DMS53 (cell line): ENCODE data around the gene ZRANB1.
A peak's percentile ranks its signal among the peaks of the same experiment; 100 is the strongest.

ENCODE experiments used
- DNase-seq: peaks from one replicate; lab custom pipeline; 2025; lab: John Stamatoyannopoulos, UW

ZRANB1 gene

GRCh38 chr10:124921261-124921660 lies 20.7 kb upstream of the ZRANB1 start:
- no peak for DNase-seq

GRCh38 chr10:124923684-124924083 lies 18.2 kb upstream of the ZRANB1 start:
- no peak for DNase-seq

- no peak for DNase-seq
These were observed 15.4 kb upstream of the ZRANB1 start for GRCh38 chr10:124926548-124926947.

GRCh38 chr10:124928087-124928486 lies 13.8 kb upstream of the ZRANB1 start:
- DNase-seq, result no peak

GRCh38 chr10:124928545-124928944 lies 13.4 kb upstream of the ZRANB1 start:
- no peak for DNase-seq

GRCh38 chr10:124935946-124936345 lies 6.0 kb upstream of the ZRANB1 start:
- DNase-seq, result no peak

GRCh38 chr10:124936813-124937212 lies 5.1 kb upstream of the ZRANB1 start:
- no peak for DNase-seq

GRCh38 chr10:124939290-124939689 lies 2.6 kb upstream of the ZRANB1 start:
- no peak for DNase-seq

- DNase-seq, result peak; percentile 68
These were observed 620 bp downstream of the ZRANB1 start for GRCh38 chr10:124942317-124943169.

GRCh38 chr10:124943301-124944092 lies 1.6 kb downstream of the ZRANB1 start:
- peak; percentile 62 for DNase-seq

GRCh38 chr10:124944982-124945381 lies 3.1 kb downstream of the ZRANB1 start:
- no peak for DNase-seq

- DNase-seq, result peak; percentile 96
These were observed 5.0 kb downstream of the ZRANB1 start for GRCh38 chr10:124946945-124947344.

GRCh38 chr10:124949543-124949942 lies 7.6 kb downstream of the ZRANB1 start:
- DNase-seq, result no peak

- no peak for DNase-seq
These were observed 10.2 kb downstream of the ZRANB1 start for GRCh38 chr10:124952123-124952522.

- no peak for DNase-seq
These were observed 11.5 kb downstream of the ZRANB1 start for GRCh38 chr10:124953421-124953820.

- DNase-seq, result no peak
These were observed 13.3 kb downstream of the ZRANB1 start for GRCh38 chr10:124955243-124955642.

GRCh38 chr10:124955868-124956267 lies 13.9 kb downstream of the ZRANB1 start:
- no peak for DNase-seq

- no peak for DNase-seq
These were observed 14.8 kb downstream of the ZRANB1 start for GRCh38 chr10:124956764-124957163.

GRCh38 chr10:124957404-124957947 lies 15.6 kb downstream of the ZRANB1 start:
- no peak for DNase-seq

GRCh38 chr10:124959564-124959963 lies 17.6 kb downstream of the ZRANB1 start:
- DNase-seq, result no peak

- no peak for DNase-seq
These were observed 19.3 kb downstream of the ZRANB1 start for GRCh38 chr10:124961248-124961570.

GRCh38 chr10:124962421-124962820 lies 20.5 kb downstream of the ZRANB1 start:
- no peak for DNase-seq
